Erythroblast (primary cell): Measurements from ENCODE around the gene GTF2IRD1.
"Not testable (repeated sequence)": the region's sequence is repeated elsewhere in the genome, so short reads cannot be mapped to it uniquely, and the experiment has no call there.

Experiments used
- GATA1 ChIP-seq: IDR thresholded peaks from 2 replicates; pipeline ENCODE4 v1.6.1; 2011; ENCODE audit warnings: low read depth, mild to moderate bottlenecking, control low read depth, low read length, moderate library complexity
- POLR2A ChIP-seq: IDR thresholded peaks from 2 replicates; pipeline ENCODE4 v1.6.1; 2011; ENCODE audit warnings: mild to moderate bottlenecking, low read length

DNA sequence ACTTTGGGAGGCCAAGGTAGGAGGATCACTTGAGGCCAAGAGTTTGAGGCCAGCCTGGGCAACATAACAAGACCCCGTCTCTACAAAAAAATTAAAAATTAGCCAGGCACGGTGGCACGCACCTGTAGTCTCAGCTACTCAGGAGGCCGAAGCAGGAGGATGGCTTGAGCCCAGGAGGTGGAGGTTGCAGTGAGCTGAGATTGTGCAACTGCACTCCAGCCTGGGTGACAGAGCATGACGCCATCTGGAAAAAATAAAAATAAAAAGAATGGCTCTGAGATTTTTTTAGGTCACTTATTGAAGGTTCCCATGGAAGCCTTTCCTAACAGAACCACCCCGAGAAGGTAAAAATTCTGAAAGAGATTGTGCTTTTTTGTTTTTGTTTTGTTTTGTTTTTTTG lies 109.9 kb downstream of the GTF2IRD1 start:
- TF ChIP-seq POLR2A, GATA1: not testable (repeated sequence)
